Natural killer cell treated with Interleukin-12 subunit alpha and Interleukin-12 subunit beta and Interleukin-15 and Interleukin-18, amount 100 ng/mL, for 72 hours (primary cell): ENCODE results near the gene HTATSF1. TPM values are rescaled to one million over a fixed set of nuclear protein-coding genes. Genes with fewer than 3 reads are reported as not detected.

Experiments
- ATAC-seq, 2 donors: fragments of 150-1000 bp; cut with Tn5 transposase in 1 of 2; sonication (Bioruptor Pico), chemical (Tn5 transposase) in 1 of 2; 2 replicates each; pipeline ENCODE4 v1.10.0; 2021
- DNase-seq: peaks from one replicate; pipeline ENCODE4 v3.0.0; 2022; ENCODE audit warnings: low spot score
- H3K27ac Mint-ChIP-seq, 2 donors: 1 replicate in 1 of 2; 2 replicates in 1 of 2; pipeline ENCODE4 v1.8.0; 2022; ENCODE audit warnings: mixed read lengths in 2 of 2, mild to moderate bottlenecking in 1 of 2, moderate library complexity in 1 of 2
- H3K27me3 Mint-ChIP-seq, 2 donors: 1 replicate in 1 of 2; 2 replicates in 1 of 2; pipeline ENCODE4 v1.8.0; 2022; ENCODE audit warnings: mixed read lengths in 2 of 2
- H3K36me3 Mint-ChIP-seq: one replicate; pipeline ENCODE4 v1.8.0; 2022; ENCODE audit warnings: mixed read lengths
- H3K4me1 Mint-ChIP-seq, 2 donors: 1 replicate in 1 of 2; 2 replicates in 1 of 2; pipeline ENCODE4 v1.8.0; 2022; ENCODE audit warnings: low read depth in 2 of 2, mixed read lengths in 2 of 2, mild to moderate bottlenecking in 1 of 2
- H3K4me3 Mint-ChIP-seq: one replicate; pipeline ENCODE4 v1.8.0; 2022; ENCODE audit warnings: mixed read lengths
- H3K9me3 Mint-ChIP-seq: 2 replicates; pipeline ENCODE4 v1.8.0; 2022; ENCODE audit warnings: mixed read lengths
- total RNA-seq, 2 donors: library from RNA; stranded (reverse); gene quantifications; one replicate each; pipeline ENCODE4 v1.2.3, GENCODE V29; 2022

Gene HTATSF1
- total RNA-seq, 2 donors from 2014 or later = 33.3 to 52.2 TPM

DNA sequence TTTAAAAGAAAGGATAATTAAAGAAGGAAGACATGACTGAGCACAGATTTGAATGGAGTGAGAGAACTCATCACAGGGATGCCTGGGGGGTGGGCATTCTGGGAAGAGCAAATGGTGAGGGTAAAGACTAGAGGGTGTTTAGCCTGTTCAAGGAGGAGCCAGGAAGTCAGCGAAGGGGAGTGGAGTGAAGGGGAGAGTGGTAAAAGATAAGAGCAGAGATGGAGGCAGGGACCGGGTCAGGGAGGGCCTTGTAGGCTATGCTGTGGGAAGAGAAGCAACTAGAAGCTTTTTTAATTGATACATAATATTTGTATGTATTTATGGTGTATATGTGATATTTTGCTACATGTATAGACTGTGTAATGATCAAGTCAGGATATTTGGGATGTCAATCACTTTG lies 32.4 kb downstream of the HTATSF1 start:
- H3K4me3 Mint-ChIP-seq = no peak overlapping the region
- peaks cover 0 to 32% of the 10 kb centered on the region in 2 donors for H3K27me3 Mint-ChIP-seq
- H3K36me3 Mint-ChIP-seq = no peaks in the 10 kb centered on the region
- H3K9me3 Mint-ChIP-seq = no peaks in the 10 kb centered on the region
- no peak for ATAC-seq
- DNase-seq = no peak
- H3K4me1 Mint-ChIP-seq = peaks cover 0 to 5% of the 10 kb centered on the region in 2 donors
- no peak overlapping the region for H3K27ac Mint-ChIP-seq

- H3K27me3 Mint-ChIP-seq = peaks cover 0 to 35% of the 10 kb centered on the region in 2 donors
- H3K36me3 Mint-ChIP-seq = no peaks in the 10 kb centered on the region
- no peak within 1 kb of the TSS for H3K27ac Mint-ChIP-seq
- H3K4me1 Mint-ChIP-seq = peaks cover 0 to 5% of the 10 kb centered on the region in 2 donors
- H3K4me3 Mint-ChIP-seq = no peak within 1 kb of the TSS
- DNase-seq = no peak
- ATAC-seq = no peak
- no peaks in the 10 kb centered on the region for H3K9me3 Mint-ChIP-seq
Measured at GRCh38 chrX:136531951-136532350, 34.6 kb downstream of the HTATSF1 start, which contains the start of gene VGLL1. Gene VGLL1, plus strand, starts transcription at chrX:136532215. Its CDS starts 3,806 bp downstream, at chrX:136536021.

DNA sequence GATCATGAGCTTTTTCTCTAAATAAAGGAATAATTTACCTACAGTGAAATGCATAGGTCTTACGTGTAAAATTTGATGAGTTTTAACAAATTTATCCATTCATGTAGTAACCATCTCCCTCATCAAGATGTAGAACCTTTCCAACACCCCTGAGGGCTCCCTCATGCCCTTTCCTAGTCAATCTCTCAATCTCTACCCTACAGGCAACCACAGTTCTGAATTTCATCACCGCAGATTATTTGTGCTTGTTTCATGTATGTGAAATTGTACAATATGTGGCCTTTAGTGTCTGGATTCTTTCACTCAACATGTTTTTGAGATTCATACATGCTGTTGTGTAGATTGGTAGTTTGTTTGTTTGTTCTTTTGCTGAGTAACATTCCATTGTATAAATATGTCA lies 36.7 kb downstream of the HTATSF1 start:
- no peaks in the 10 kb centered on the region for H3K36me3 Mint-ChIP-seq
- H3K27ac Mint-ChIP-seq = no peak overlapping the region
- H3K4me1 Mint-ChIP-seq = peaks cover 8 to 10% of the 10 kb centered on the region in 2 donors
- no peak for DNase-seq
- no peak for ATAC-seq
- H3K9me3 Mint-ChIP-seq = no peaks in the 10 kb centered on the region
- H3K27me3 Mint-ChIP-seq = peaks cover 0 to 18% of the 10 kb centered on the region in 2 donors
- H3K4me3 Mint-ChIP-seq = no peak overlapping the region

GRCh38 chrX:136538811-136539210 lies 41.4 kb downstream of the HTATSF1 start:
- ATAC-seq (peak; percentile 53 to 60), DNase-seq (no peak)
- no peak overlapping the region for H3K4me3 Mint-ChIP-seq
- H3K27me3 Mint-ChIP-seq = peaks cover 0 to 22% of the 10 kb centered on the region in 2 donors
- no peaks in the 10 kb centered on the region for H3K36me3 Mint-ChIP-seq
- H3K9me3 Mint-ChIP-seq = no peaks in the 10 kb centered on the region
- no peak overlapping the region for H3K27ac Mint-ChIP-seq
- H3K4me1 Mint-ChIP-seq = peaks cover 16 to 21% of the 10 kb centered on the region in 2 donors

GRCh38 chrX:136540226-136540625 lies 42.8 kb downstream of the HTATSF1 start:
- Mint-ChIP-seq H3K4me1 (peaks cover 22 to 28% of the 10 kb centered on the region in 2 donors), H3K36me3 (no peaks in the 10 kb centered on the region), H3K4me3 (no peak overlapping the region), H3K27me3 (peaks cover 0 to 21% of the 10 kb centered on the region in 2 donors), H3K9me3 (no peaks in the 10 kb centered on the region), H3K27ac (no peak overlapping the region)
- no peak for DNase-seq
- ATAC-seq = no peak

DNA sequence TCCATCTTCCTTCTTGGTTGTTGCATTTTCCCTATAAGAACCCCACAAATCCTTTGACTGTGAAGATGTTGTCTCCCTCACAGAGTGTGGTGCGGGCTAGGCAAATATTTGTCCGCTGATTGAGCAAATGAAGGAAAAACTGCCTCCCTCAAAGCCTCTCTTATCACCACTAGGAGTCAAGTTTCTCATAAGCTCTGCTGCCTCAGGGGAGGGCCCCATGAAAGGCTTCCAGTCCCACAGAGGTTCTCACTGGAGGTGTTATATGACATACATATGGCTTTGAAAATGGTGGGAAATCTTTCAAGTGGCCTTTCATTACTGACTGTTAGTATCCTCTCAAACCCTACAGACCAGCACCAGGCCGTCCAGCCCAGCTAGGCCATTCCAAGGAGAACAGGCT lies 43.9 kb downstream of the HTATSF1 start:
- H3K36me3 Mint-ChIP-seq = no peaks in the 10 kb centered on the region
- DNase-seq (no peak), ATAC-seq (no peak)
- peaks cover 0 to 20% of the 10 kb centered on the region in 2 donors for H3K27me3 Mint-ChIP-seq
- H3K4me1 Mint-ChIP-seq = peaks cover 27 to 34% of the 10 kb centered on the region in 2 donors
- no peaks in the 10 kb centered on the region for H3K9me3 Mint-ChIP-seq
- H3K27ac Mint-ChIP-seq = no peak overlapping the region
- no peak overlapping the region for H3K4me3 Mint-ChIP-seq

GRCh38 chrX:136542281-136542680 lies 44.9 kb downstream of the HTATSF1 start:
- peaks cover 0 to 17% of the 10 kb centered on the region in 2 donors for H3K27me3 Mint-ChIP-seq
- H3K27ac Mint-ChIP-seq = no peak overlapping the region
- no peaks in the 10 kb centered on the region for H3K36me3 Mint-ChIP-seq
- no peak overlapping the region for H3K4me3 Mint-ChIP-seq
- peaks cover 32 to 39% of the 10 kb centered on the region in 2 donors for H3K4me1 Mint-ChIP-seq
- DNase-seq (no peak), ATAC-seq (no peak)
- no peaks in the 10 kb centered on the region for H3K9me3 Mint-ChIP-seq

- H3K36me3 Mint-ChIP-seq = no peaks in the 10 kb centered on the region
- H3K27ac Mint-ChIP-seq = peak overlapping the region; percentile 74 to 83
- DNase-seq (no peak), ATAC-seq (peak; percentile 69 to 85)
- peaks cover 18 to 24% of the 10 kb centered on the region in 2 donors for H3K4me1 Mint-ChIP-seq
- H3K4me3 Mint-ChIP-seq = peak overlapping the region; percentile 37
- no peaks in the 10 kb centered on the region for H3K9me3 Mint-ChIP-seq
- H3K27me3 Mint-ChIP-seq = peaks cover 0 to 8% of the 10 kb centered on the region in 2 donors
Measured at GRCh38 chrX:136546371-136546781, 49.0 kb downstream of the HTATSF1 start.

- no peaks in the 10 kb centered on the region for H3K9me3 Mint-ChIP-seq
- H3K36me3 Mint-ChIP-seq = no peaks in the 10 kb centered on the region
- no peak overlapping the region for H3K4me3 Mint-ChIP-seq
Measured at GRCh38 chrX:136549226-136549625, 51.8 kb downstream of the HTATSF1 start.

GRCh38 chrX:136551410-136551809 lies 54.0 kb downstream of the HTATSF1 start:
- Mint-ChIP-seq H3K9me3 (no peaks in the 10 kb centered on the region), H3K27me3 (peaks cover 0 to 3% of the 10 kb centered on the region in 2 donors), H3K4me1 (peaks cover 6 to 11% of the 10 kb centered on the region in 2 donors), H3K4me3 (no peak overlapping the region), H3K27ac (no peak overlapping the region), H3K36me3 (no peaks in the 10 kb centered on the region)
- no peak for DNase-seq
- no peak for ATAC-seq

More at GRCh38 chrX:136549226-136549625, 51.8 kb downstream of the HTATSF1 start:
- ATAC-seq = no peak
- Mint-ChIP-seq H3K27ac (no peak overlapping the region), H3K4me1 (peaks cover 18 to 24% of the 10 kb centered on the region in 2 donors), H3K27me3 (peaks cover 0 to 6% of the 10 kb centered on the region in 2 donors)
- no peak for DNase-seq

DNA sequence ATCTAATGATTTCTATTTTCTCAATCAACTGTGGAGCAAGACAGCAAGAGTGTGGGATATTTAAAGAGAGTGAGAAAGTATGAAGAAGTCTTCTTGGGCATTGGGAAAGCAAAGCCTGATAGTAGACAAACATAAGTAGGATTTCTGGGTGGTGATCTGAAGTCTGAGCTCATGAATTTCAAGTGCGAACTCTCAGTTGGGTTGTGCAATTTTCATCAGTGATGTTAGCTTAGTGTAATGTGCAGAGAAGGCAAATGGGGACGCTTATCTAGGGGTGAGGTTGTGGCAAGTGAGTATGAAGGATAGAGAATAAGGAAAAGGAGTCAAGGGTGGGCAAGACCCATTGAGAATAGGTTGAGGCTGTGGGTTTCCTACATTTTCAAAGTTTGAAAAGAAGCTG lies 58.3 kb downstream of the HTATSF1 start:
- Mint-ChIP-seq H3K27me3 (peaks cover 0 to 5% of the 10 kb centered on the region in 2 donors), H3K4me3 (no peak overlapping the region), H3K4me1 (no peaks in the 10 kb centered on the region), H3K27ac (no peak overlapping the region), H3K9me3 (no peaks in the 10 kb centered on the region), H3K36me3 (no peaks in the 10 kb centered on the region)
- DNase-seq = no peak
- no peak for ATAC-seq

Other genes starting within 250 kb of the HTATSF1 start
- 10 to 100 TPM in 1 of 2 donors, 1 to 10 TPM in 1; 9.5 to 13.5 TPM for gene MAP7D3, start 246.2 kb upstream of the HTATSF1 start, total RNA-seq
- not detected for gene ADGRG4, start 196.6 kb upstream of the HTATSF1 start, total RNA-seq
- gene BRS3, start 9.6 kb upstream of the HTATSF1 start, total RNA-seq = not detected
- not detected for gene VGLL1, start 34.6 kb downstream of the HTATSF1 start, total RNA-seq
- gene CD40LG, start 150.6 kb downstream of the HTATSF1 start, total RNA-seq = 10 to 100 TPM in 1 of 2 donors, 1 to 10 TPM in 1; 9.0 to 10.1 TPM